ENCODE measurements around the gene TM9SF2. TPM values are rescaled to one million over a fixed set of nuclear protein-coding genes. Genes with fewer than 3 reads are reported as not detected.

The TM9SF2 gene
- total RNA-seq, 2 donors from 2014 or later: 60.6 to 70.2 TPM

DNA sequence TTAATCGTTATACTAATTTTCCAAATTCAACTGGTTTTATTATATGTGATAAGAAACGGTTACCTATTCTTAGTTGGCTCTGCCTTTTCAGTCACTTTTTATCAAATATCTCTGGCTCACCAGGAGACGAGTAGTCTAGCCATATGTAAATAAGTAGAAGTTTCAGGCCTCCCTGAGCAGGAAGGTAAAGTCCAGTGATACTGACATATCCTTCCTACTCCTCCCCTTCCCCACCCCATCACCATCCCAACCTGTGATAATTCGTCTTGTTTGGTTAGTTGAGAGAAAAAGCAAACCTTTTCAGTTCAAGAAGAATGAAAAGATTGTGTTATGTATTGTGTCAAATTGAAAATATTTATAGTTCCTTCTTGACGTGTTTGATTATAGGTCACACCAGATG is 53.9 kb downstream of the TM9SF2 start:
- H3K27ac ChIP-seq: no peak overlapping the region
- no peaks in the 10 kb centered on the region for H3K27me3 ChIP-seq
- no peak overlapping the region for H3K4me3 ChIP-seq
- peaks cover 65% of the 10 kb centered on the region for H3K36me3 ChIP-seq
- TF ChIP-seq CTCF (IDR thresholded peaks at IDR 0.05): no peak
- no peaks in the 10 kb centered on the region for H3K4me1 ChIP-seq
- no peaks in the 10 kb centered on the region for H3K9me3 ChIP-seq
- no peak for DNase-seq (ENCODE audit: low spot score)

DNA sequence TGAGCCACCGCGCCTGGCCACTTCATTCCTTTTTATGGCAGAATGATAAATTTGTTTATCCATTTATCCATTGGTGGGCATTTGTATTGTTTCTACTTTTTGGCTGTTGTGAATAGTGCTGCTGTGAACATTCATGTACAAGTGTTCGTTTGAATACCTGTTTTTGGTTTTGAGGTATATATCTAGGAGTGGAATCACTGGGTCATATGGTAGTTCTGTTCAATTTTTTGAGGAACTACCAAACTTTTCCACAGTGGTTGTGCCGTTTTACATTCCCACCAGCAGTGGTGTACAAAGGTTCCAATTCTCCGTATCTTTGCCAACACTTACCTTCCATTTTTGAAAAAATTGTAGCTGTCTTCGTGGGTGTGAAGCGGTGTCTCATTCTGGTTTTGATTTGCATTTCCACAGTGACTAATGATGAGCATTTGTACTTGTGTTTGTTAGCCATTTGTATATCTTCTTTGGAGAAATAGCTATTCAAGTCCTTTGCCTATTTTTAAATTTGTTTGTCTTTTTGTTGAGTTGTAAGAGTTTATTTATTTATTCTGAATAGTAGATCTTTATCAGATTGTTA is 55.7 kb downstream of the TM9SF2 start:
- Histone ChIP-seq H3K27ac (no peak overlapping the region), H3K9me3 (no peaks in the 10 kb centered on the region), H3K4me3 (no peak overlapping the region), H3K27me3 (no peaks in the 10 kb centered on the region), H3K36me3 (peaks cover 61% of the 10 kb centered on the region), H3K4me1 (no peaks in the 10 kb centered on the region)
- DNase-seq (ENCODE audit: low spot score): no peak
- no peak for TF ChIP-seq CTCF (IDR thresholded peaks at IDR 0.05)

DNA sequence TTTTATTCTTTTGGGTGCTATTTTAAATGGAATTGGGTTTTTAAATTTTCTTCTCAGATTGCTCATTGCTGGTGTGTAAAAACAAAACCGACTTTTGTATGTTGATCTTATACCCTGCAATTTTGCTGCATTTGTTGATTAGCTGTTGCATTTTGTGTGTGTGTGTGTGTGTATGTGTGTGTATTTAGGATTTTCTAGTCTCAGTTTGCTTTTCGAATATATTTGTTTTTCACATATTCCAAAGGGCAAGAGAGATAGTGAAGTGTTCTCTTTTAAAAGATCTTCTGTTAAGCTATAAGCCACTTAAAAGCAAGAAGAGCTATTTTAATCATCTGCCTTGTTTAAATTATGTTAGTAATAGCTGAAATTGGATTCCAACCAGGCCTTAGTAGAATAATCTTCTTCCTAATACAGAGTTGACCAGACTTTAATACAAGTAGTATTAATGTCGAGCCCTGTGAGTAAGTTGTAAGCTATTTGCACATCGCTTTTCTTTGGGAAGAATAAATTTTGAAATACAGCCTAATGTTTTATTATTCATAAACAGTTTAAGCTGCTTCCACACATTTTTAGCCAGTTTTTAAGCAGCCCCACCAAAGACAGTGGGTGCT is 57.4 kb downstream of the TM9SF2 start:
- no peak for DNase-seq (ENCODE audit: low spot score)
- H3K9me3 ChIP-seq: no peaks in the 10 kb centered on the region
- H3K27ac ChIP-seq: no peak overlapping the region
- no peaks in the 10 kb centered on the region for H3K4me1 ChIP-seq
- peaks cover 58% of the 10 kb centered on the region for H3K36me3 ChIP-seq
- no peak for TF ChIP-seq CTCF (IDR thresholded peaks at IDR 0.05)
- H3K4me3 ChIP-seq: no peak overlapping the region
- no peaks in the 10 kb centered on the region for H3K27me3 ChIP-seq

DNA sequence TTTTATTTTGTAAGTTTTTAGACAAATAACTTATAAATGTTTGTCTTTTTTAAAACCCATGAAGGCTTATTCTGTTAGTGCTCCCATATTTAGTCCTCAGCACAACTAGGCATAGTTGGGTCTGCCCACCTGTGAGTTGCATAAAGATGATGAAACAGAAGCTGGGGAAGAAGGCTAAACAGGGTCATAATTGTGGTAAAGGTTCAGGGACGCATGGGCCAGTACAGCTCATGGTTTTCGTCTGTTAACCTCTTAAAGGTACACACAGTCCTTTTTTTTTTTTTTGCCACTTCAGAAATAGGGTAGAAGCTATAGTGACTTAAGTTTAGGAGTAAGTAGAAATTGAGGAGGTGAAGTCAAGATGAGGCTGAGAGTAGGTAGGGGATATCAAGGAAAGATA is 58.3 kb downstream of the TM9SF2 start:
- H3K36me3 ChIP-seq: peaks cover 58% of the 10 kb centered on the region

GRCh38 chr13:99563404-99563803 is 62.1 kb downstream of the TM9SF2 start:
- Histone ChIP-seq H3K27ac (no peak overlapping the region), H3K27me3 (no peaks in the 10 kb centered on the region), H3K36me3 (peaks cover 39% of the 10 kb centered on the region), H3K4me3 (no peak overlapping the region), H3K4me1 (no peaks in the 10 kb centered on the region), H3K9me3 (no peaks in the 10 kb centered on the region)
- no peak for DNase-seq (ENCODE audit: low spot score)
- no peak for TF ChIP-seq CTCF (IDR thresholded peaks at IDR 0.05)

More for the DNA sequence above, 58.3 kb downstream of the TM9SF2 start:
- no peaks in the 10 kb centered on the region for H3K9me3 ChIP-seq
- no peaks in the 10 kb centered on the region for H3K27me3 ChIP-seq
- DNase-seq (ENCODE audit: low spot score): no peak
- H3K27ac ChIP-seq: no peak overlapping the region
- H3K4me1 ChIP-seq: no peaks in the 10 kb centered on the region
- no peak overlapping the region for H3K4me3 ChIP-seq
- TF ChIP-seq CTCF (IDR thresholded peaks at IDR 0.05): no peak

GRCh38 chr13:99564386-99564785 is 63.1 kb downstream of the TM9SF2 start:
- no peak for DNase-seq (ENCODE audit: low spot score)
- Histone ChIP-seq H3K36me3 (peaks cover 39% of the 10 kb centered on the region), H3K27ac (no peak overlapping the region), H3K9me3 (no peaks in the 10 kb centered on the region), H3K4me1 (no peaks in the 10 kb centered on the region), H3K27me3 (no peaks in the 10 kb centered on the region), H3K4me3 (no peak overlapping the region)
- TF ChIP-seq CTCF (IDR thresholded peaks at IDR 0.05): no peak

All from right atrium auricular region (tissue), 2 donors.